H1 (cell line): ENCODE data around the gene ZBTB49. TPM values are rescaled to one million over a fixed set of nuclear protein-coding genes. Genes with fewer than 3 reads are reported as not detected.
A peak's percentile ranks its signal among the peaks of the same experiment; 100 is the strongest.

Source experiments
- CTCF ChIA-PET: fragments of 300-600 bp; sonication (Branson Sonifier 250); formaldehyde crosslinking; loops from one replicate; lab custom pipeline; 2021; ENCODE audit not compliant: partially characterized antibody; lab: Charles Lee
- POLR2A ChIA-PET: fragments of 300-600 bp; sonication (Branson Sonifier 250); formaldehyde crosslinking; loops from one replicate; lab custom pipeline; 2021; ENCODE audit warnings: inconsistent platforms; ENCODE audit not compliant: partially characterized antibody; lab: Charles Lee
- DNase-seq, 2 experiments: peaks; one replicate each; pipeline versions ENCODE4 v3.0.0 to v3.0.0-alpha.2; 2010 to 2022; ENCODE audit warnings: low spot score in 2 of 2, low read depth in 1 of 2, mixed read lengths in 1 of 2
- FAIRE-seq: peaks from 2 replicates; lab custom pipeline; 2011; peaks lifted over from hg19 to GRCh38; lab: Jason Lieb, UNC
- H2AFZ ChIP-seq: 2 replicates; pipeline ENCODE4 v1.8.1; 2012; ENCODE audit warnings: low read length, inconsistent platforms
- H2AK5ac ChIP-seq: 2 replicates; pipeline ENCODE4 v1.6.1; 2013; ENCODE audit warnings: low read depth, low read length
- H2BK120ac ChIP-seq: replicated peaks from 2 replicates; pipeline ENCODE3; 2013; ENCODE audit warnings: low read depth, low read length, inconsistent platforms
- H2BK12ac ChIP-seq: 2 replicates; pipeline ENCODE4 v1.6.1; 2013; ENCODE audit warnings: low read depth, low read length
- H2BK15ac ChIP-seq: 2 replicates; pipeline ENCODE4 v1.6.1; 2013; ENCODE audit warnings: low read length
- H2BK20ac ChIP-seq: 2 replicates; pipeline ENCODE4 v1.6.1; 2013; ENCODE audit warnings: low read length
- H2BK5ac ChIP-seq: 2 replicates; pipeline ENCODE4 v1.6.1; 2013; ENCODE audit warnings: low read depth, low read length
- H3K14ac ChIP-seq: 2 replicates; pipeline ENCODE4 v1.6.1; 2013; ENCODE audit warnings: inconsistent platforms; ENCODE audit not compliant: insufficient read length
- H3K18ac ChIP-seq: 2 replicates; pipeline ENCODE4 v1.6.1; 2013; ENCODE audit warnings: low read length; ENCODE audit errors: extremely low read depth
- H3K23ac ChIP-seq: 2 replicates; pipeline ENCODE4 v1.6.1; 2013; ENCODE audit warnings: inconsistent platforms; ENCODE audit not compliant: insufficient read length
- H3K23me2 ChIP-seq: 2 replicates; pipeline ENCODE4 v1.6.1; 2013; ENCODE audit warnings: low read depth, low read length
- H3K27ac ChIP-seq: 2 replicates; pipeline ENCODE4 v1.6.1; 2011; ENCODE audit warnings: low read depth, low read length, inconsistent platforms
- H3K27me3 ChIP-seq, 4 experiments: replicated peaks in 1 of 4; 1 replicate in 1 of 4; 2 replicates in 3 of 4; pipeline versions ENCODE4 v1.6.1 to v1.8.1; 2011 to 2013; ENCODE audit warnings: low read length in 3 of 4, mild to moderate bottlenecking in 3 of 4, inconsistent platforms in 2 of 4, mixed read lengths in 2 of 4, moderate library complexity in 1 of 4; ENCODE audit not compliant: control insufficient read depth in 3 of 4, insufficient read depth in 3 of 4; ENCODE audit errors: extremely low read depth in 1 of 4
- H3K36me3 ChIP-seq, 4 experiments: 2 replicates each; pipeline versions ENCODE4 v1.6.1 to v1.8.1; 2011 to 2013; ENCODE audit warnings: mild to moderate bottlenecking in 4 of 4, low read length in 3 of 4, moderate library complexity in 2 of 4, control low read depth in 1 of 4, inconsistent platforms in 1 of 4; ENCODE audit not compliant: insufficient read depth in 4 of 4, control insufficient read depth in 2 of 4
- H3K4ac ChIP-seq: replicated peaks from 2 replicates; pipeline ENCODE3; 2013; ENCODE audit warnings: low read length, low read depth, mixed read lengths, inconsistent platforms; ENCODE audit not compliant: insufficient read length
- H3K4me1 ChIP-seq, 4 experiments: replicated peaks in 1 of 4; 1 replicate in 1 of 4; 2 replicates in 3 of 4; pipeline versions ENCODE4 v1.6.1 to v1.8.1; 2011 to 2013; ENCODE audit warnings: low read length in 3 of 4, inconsistent platforms in 2 of 4, mixed read lengths in 1 of 4; ENCODE audit not compliant: insufficient read depth in 4 of 4, control insufficient read depth in 3 of 4
- H3K4me2 ChIP-seq, 2 experiments: 2 replicates each; pipeline versions ENCODE4 v1.6.1 to v1.8.1; 2011 to 2013; ENCODE audit warnings: low read depth in 2 of 2, low read length in 2 of 2, control low read depth in 1 of 2, inconsistent platforms in 1 of 2, mild to moderate bottlenecking in 1 of 2; ENCODE audit not compliant: insufficient read depth in 1 of 2
- H3K4me3 ChIP-seq, 4 experiments: fragments of 200-600, 300-600 bp in 1 of 4; sonication (generic), shearing (Covaris generic), sonication (Bioruptor Twin) in 1 of 4; 2 replicates each; pipeline versions ENCODE4 v1.5.1 to v1.8.1; 2011 to 2016; ENCODE audit warnings: low read length in 4 of 4, low read depth in 3 of 4, control low read depth in 2 of 4, inconsistent platforms in 2 of 4, mild to moderate bottlenecking in 2 of 4, mixed read lengths in 1 of 4, moderate library complexity in 1 of 4; ENCODE audit not compliant: insufficient read depth in 2 of 4; ENCODE audit errors: extremely low read depth in 1 of 4
- H3K56ac ChIP-seq: replicated peaks from 2 replicates; pipeline ENCODE3; 2013; ENCODE audit warnings: low read depth, mild to moderate bottlenecking, mixed read lengths, low read length, inconsistent platforms; ENCODE audit not compliant: insufficient read length
- H3K79me1 ChIP-seq: 2 replicates; pipeline ENCODE4 v1.6.1; 2013; ENCODE audit warnings: low read depth, low read length, control low read depth
- H3K79me2 ChIP-seq, 2 experiments: 2 replicates each; pipeline versions ENCODE4 v1.6.1 to v1.8.1; 2012 to 2013; ENCODE audit warnings: low read length in 2 of 2, mild to moderate bottlenecking in 2 of 2, inconsistent platforms in 1 of 2; ENCODE audit not compliant: insufficient read depth in 2 of 2, control insufficient read depth in 1 of 2
- H3K9ac ChIP-seq, 4 experiments: replicated peaks in 1 of 4; 1 replicate in 1 of 4; 2 replicates in 3 of 4; pipeline versions ENCODE4 v1.6.1 to v1.8.1; 2011 to 2013; ENCODE audit warnings: low read depth in 3 of 4, low read length in 3 of 4, control low read depth in 2 of 4, mild to moderate bottlenecking in 2 of 4, moderate library complexity in 2 of 4, inconsistent platforms in 1 of 4; ENCODE audit errors: extremely low read depth in 1 of 4
- H3K9me3 ChIP-seq, 2 experiments: 2 replicates each; pipeline versions ENCODE4 v1.6.1 to v1.8.1; 2012 to 2013; ENCODE audit warnings: mild to moderate bottlenecking in 2 of 2, moderate library complexity in 2 of 2, control low read depth in 1 of 2, inconsistent platforms in 1 of 2, low read depth in 1 of 2, low read length in 1 of 2, mixed read lengths in 1 of 2; ENCODE audit not compliant: insufficient read depth in 2 of 2
- H4K20me1 ChIP-seq, 2 experiments: replicated peaks in 1 of 2; 2 replicates each; pipeline versions ENCODE3 to v1.8.1; 2011 to 2013; ENCODE audit warnings: inconsistent platforms in 2 of 2, low read length in 2 of 2, mild to moderate bottlenecking in 1 of 2; ENCODE audit not compliant: insufficient read depth in 2 of 2, control insufficient read depth in 1 of 2
- H4K5ac ChIP-seq: 2 replicates; pipeline ENCODE4 v1.6.1; 2013; ENCODE audit warnings: low read length, low read depth, mixed read lengths, inconsistent platforms; ENCODE audit not compliant: insufficient read length
- H4K8ac ChIP-seq: 2 replicates; pipeline ENCODE4 v1.8.0; 2013; ENCODE audit warnings: mild to moderate bottlenecking, moderate library complexity, low read length, inconsistent platforms; ENCODE audit not compliant: insufficient read depth; ENCODE audit errors: extremely low read depth
- H4K91ac ChIP-seq: replicated peaks from 2 replicates; pipeline ENCODE3; 2013; ENCODE audit warnings: low read length, mixed read lengths, inconsistent platforms; ENCODE audit not compliant: insufficient read length
- BACH1 ChIP-seq: IDR thresholded peaks from 2 replicates; pipeline ENCODE4 v1.6.1; 2012; ENCODE audit warnings: low read length, improper control_type of control experiment
- BRCA1 ChIP-seq: IDR thresholded peaks from 2 replicates; pipeline ENCODE4 v1.6.1; 2012; ENCODE audit warnings: low read depth, low read length, improper control_type of control experiment
- CEBPB ChIP-seq: IDR thresholded peaks from 2 replicates; pipeline ENCODE4 v1.6.1; 2012; ENCODE audit warnings: low read depth, low read length
- CREB1 ChIP-seq: IDR thresholded peaks from 2 replicates; pipeline ENCODE4 v1.6.1; 2012; ENCODE audit warnings: inconsistent platforms
- EP300 ChIP-seq, 2 experiments: IDR thresholded peaks; 1 replicate in 1 of 2; 2 replicates in 1 of 2; pipeline ENCODE4 v1.6.1; 2011 to 2012; ENCODE audit warnings: low read depth in 2 of 2, low read length in 2 of 2, mild to moderate bottlenecking in 2 of 2, borderline replicate concordance in 1 of 2, inconsistent platforms in 1 of 2, moderate library complexity in 1 of 2
- POLR2AphosphoS5 ChIP-seq: IDR thresholded peaks from 2 replicates; pipeline ENCODE4 v1.6.1; 2011; ENCODE audit warnings: low read depth, low read length
- POU5F1 ChIP-seq: IDR thresholded peaks from 2 replicates; pipeline ENCODE4 v1.6.1; 2011; ENCODE audit warnings: low read depth, mild to moderate bottlenecking, low read length, moderate library complexity
- SRF ChIP-seq: IDR thresholded peaks from 2 replicates; pipeline ENCODE4 v1.6.1; 2011; ENCODE audit warnings: mild to moderate bottlenecking, low read depth, low read length, moderate library complexity
- TBP ChIP-seq: IDR thresholded peaks from 2 replicates; pipeline ENCODE4 v1.6.1; 2011; ENCODE audit warnings: low read depth, low read length, improper control_type of control experiment
- TCF12 ChIP-seq: IDR thresholded peaks from 2 replicates; pipeline ENCODE4 v1.6.1; 2011; ENCODE audit warnings: low read depth, mild to moderate bottlenecking, low read length
- ZNF274 ChIP-seq: IDR thresholded peaks from 2 replicates; pipeline ENCODE4 v1.7.0; 2012; ENCODE audit warnings: low read length, borderline replicate concordance; ENCODE audit errors: extremely low read depth
- WGBS, 2 experiments: shearing (Covaris generic) in 1 of 2; methylation state at CpG; one replicate each; pipeline versions ENCODE4 v1.1.6 to v1.1.7; 2013 to 2015; ENCODE audit warnings: low lambda C conversion rate in 2 of 2, mixed read lengths in 2 of 2, inconsistent platforms in 1 of 2, low coverage in 1 of 2, missing lambda C conversion rate in 1 of 2; ENCODE audit not compliant: insufficient replicate concordance in 2 of 2, insufficient coverage in 1 of 2, insufficient read length in 1 of 2; ENCODE audit errors: extremely low coverage in 1 of 2, missing lambda C conversion rate in 1 of 2; 5-methylcytosine and 5-hydroxymethylcytosine counted together
- polyA plus RNA-seq, 7 experiments: library from polyadenylated mRNA; depleted of rRNA in 3 of 7; stranded (reverse) in 5 of 7; unstranded in 2 of 7; fragments of >200 nt in 5 of 7; fragments of 200-250 nt in 2 of 7; gene quantifications; 1 replicate in 5 of 7; 2 replicates in 1 of 7; 4 replicates in 1 of 7; pipeline versions ENCODE4 v1.2.1 to v1.2.3, GENCODE V29; 2011 to 2013; ENCODE audit warnings: missing spikeins in 2 of 7, mixed read lengths in 2 of 7
- total RNA-seq: library from RNA; stranded (reverse); fragmentation: NEBNext Ultra II Directional; extraction: Animal tissue kit (Norgen Biotek cat#: 25700); gene quantifications from 2 replicates; pipeline ENCODE4 v1.2.1, GENCODE V29; 2021

The ZBTB49 gene
- total and polyA plus RNA-seq, 2 of the 8 experiments (the other 6 are each of a cell fraction or from before 2014, with no cell fraction given), result 4.2 to 6.8 TPM

- H2AK5ac ChIP-seq, result 0 out of 2 replicates have a peak overlapping the region, but pooled peaks have one; percentile 44
- peak overlapping the region; percentile 87; the same call in 1 of the 2 replicates for H4K8ac ChIP-seq
- no peak overlapping the region for H3K18ac ChIP-seq
- H2BK12ac ChIP-seq, result peak overlapping the region; percentile 68
- H3K27ac ChIP-seq, result peak overlapping the region; percentile 88; the same call in 1 of the 2 replicates
- peaks cover 0 to 6% (median 0%) of the 10 kb centered on the region in 4 experiments; a peak in 1 of 7 replicates for H3K27me3 ChIP-seq
- peak overlapping the region; percentile 87 to 89 for H3K4me2 ChIP-seq
- H2BK20ac ChIP-seq, result no peak overlapping the region
- no peak overlapping the region for H3K56ac ChIP-seq
- H3K9me3 ChIP-seq, result no peaks in the 10 kb centered on the region
- H3K4ac ChIP-seq, result no peak overlapping the region
- peak overlapping the region in 3 of 4 experiments; percentile 89 to 95 (median 91); a peak in 5 of 7 replicates for H3K9ac ChIP-seq
- peaks cover 0 to 6% (median 3%) of the 10 kb centered on the region in 4 experiments; a peak in 5 of 7 replicates for H3K4me1 ChIP-seq
- CTCF ChIA-PET, result interaction anchor here (1.7 kb wide), 1 partner anchor 10 kb away, joined by 8 read pairs; no protein-coding TSS in a partner anchor
- no peak overlapping the region for H2BK120ac ChIP-seq
- TF ChIP-seq EP300 (IDR thresholded peaks at IDR 0.05; ENCODE audit: borderline replicate concordance in 1 of 2, low read depth in 2 of 2, low read length in 2 of 2) (no peak), TBP (no peak), SRF (no peak), POLR2AphosphoS5 (no peak), ZNF274 (no peak), POU5F1 (no peak), CEBPB (no peak), BACH1 (no peak), CREB1 (no peak), BRCA1 (no peak), TCF12 (no peak)
- peaks cover 0 to 8% of the 10 kb centered on the region in 2 experiments; a peak in 2 of 4 replicates for H3K79me2 ChIP-seq
- H3K4me3 ChIP-seq, result peak overlapping the region; percentile 87 to 97 (median 90)
- no peak overlapping the region for H4K5ac ChIP-seq
- H3K79me1 ChIP-seq, result peaks cover 3% of the 10 kb centered on the region; the same call in 1 of the 2 replicates
- 0 out of 2 replicates have a peak overlapping the region, but pooled peaks have one; percentile 83 for H2BK15ac ChIP-seq
- 55% methylated on average over 10 of the region's 10 CpGs; no CpG with 5 or more reads in 1 of the 2 experiments for WGBS, 2 experiments
- H4K20me1 ChIP-seq, result no peaks in the 10 kb centered on the region
- no peak for FAIRE-seq
- no peak overlapping the region for H4K91ac ChIP-seq
- peak overlapping the region; percentile 82 for H2BK5ac ChIP-seq
- H3K36me3 ChIP-seq, result peaks cover 0 to 13% (median 7%) of the 10 kb centered on the region in 4 experiments; a peak in 5 of 8 replicates
- H3K23ac ChIP-seq, result no peak overlapping the region
- H3K23me2 ChIP-seq, result peaks cover 8% of the 10 kb centered on the region
- no peak for DNase-seq
- H3K14ac ChIP-seq, result no peak overlapping the region
- POLR2A ChIA-PET, result interaction anchor here (1.0 kb wide), 1 partner anchor 18 kb away, joined by 3 read pairs; no protein-coding TSS in a partner anchor
- peak overlapping the region; percentile 96; the same call in 1 of the 2 replicates for H2AFZ ChIP-seq
These were observed 41.2 kb upstream of the ZBTB49 start for GRCh38 chr4:4248885-4249203.
